Endothelial cell of umbilical vein (primary cell): ENCODE data around the gene CRISPLD2. TPM values are rescaled to one million over a fixed set of nuclear protein-coding genes. Genes with fewer than 3 reads are reported as not detected.

Experiments
- BruUV-seq: library from RNA; stranded (reverse); fragments of 400-500 nt; replicated peaks from 2 replicates; lab custom pipeline; 2021; lab: Mats Ljungman, UMichigan
- CTCF ChIA-PET: fragments of 300-600, 350-600 bp; sonication (Branson Sonifier 250); formaldehyde crosslinking; loops from one replicate; lab custom pipeline; 2021; ENCODE audit warnings: antibody characterized with exemption, inconsistent platforms; lab: Charles Lee
- POLR2A ChIA-PET: fragments of 300-600, 350-600 bp; sonication (Branson Sonifier 250); formaldehyde crosslinking; loops from one replicate; lab custom pipeline; 2021; ENCODE audit warnings: antibody characterized with exemption, inconsistent platforms; lab: Charles Lee
- DNase-seq: peaks from one replicate; pipeline ENCODE4 v3.0.0-alpha.2; 2011; ENCODE audit warnings: low read depth, low spot score
- FAIRE-seq: peaks from 2 replicates; lab custom pipeline; 2011; peaks lifted over from hg19 to GRCh38; lab: Jason Lieb, UNC
- H2AFZ ChIP-seq: 2 replicates; pipeline ENCODE4 v1.6.0; 2012; ENCODE audit warnings: low read depth, low read length, control low read depth, inconsistent platforms
- H3K27ac ChIP-seq: 2 replicates; pipeline ENCODE4 v1.5.1; 2011; ENCODE audit warnings: low read depth, mild to moderate bottlenecking, control low read depth, low read length, moderate library complexity; ENCODE audit not compliant: insufficient read depth
- H3K27me3 ChIP-seq, 2 experiments: 2 replicates each; pipeline versions ENCODE4 v1.6.0 to v1.6.1; 2011; ENCODE audit warnings: low read length in 2 of 2, mixed read lengths in 1 of 2; ENCODE audit not compliant: control insufficient read depth in 2 of 2, insufficient read depth in 2 of 2
- H3K36me3 ChIP-seq, 2 experiments: 2 replicates in 1 of 2; 3 replicates in 1 of 2; pipeline ENCODE4 v1.5.1; 2011; ENCODE audit warnings: low read length in 2 of 2, mild to moderate bottlenecking in 1 of 2, moderate library complexity in 1 of 2; ENCODE audit not compliant: control insufficient read depth in 2 of 2, insufficient read depth in 2 of 2; ENCODE audit errors: extremely low read depth in 1 of 2
- H3K4me1 ChIP-seq: 3 replicates; pipeline ENCODE4 v1.5.1; 2011; ENCODE audit warnings: mild to moderate bottlenecking, low read length; ENCODE audit not compliant: control insufficient read depth, insufficient read depth; ENCODE audit errors: extremely low read depth
- H3K4me2 ChIP-seq: 2 replicates; pipeline ENCODE4 v1.6.1; 2011; ENCODE audit warnings: low read length, control low read depth, mixed read lengths; ENCODE audit not compliant: insufficient read depth
- H3K4me3 ChIP-seq, 3 experiments: fragments of 200-600 bp in 1 of 3; sonication (generic), shearing (Covaris generic) in 1 of 3; replicated peaks in 1 of 3; 2 replicates each; pipeline ENCODE4 v1.5.1; 2011 to 2016; ENCODE audit warnings: control low read depth in 3 of 3, low read length in 3 of 3, mild to moderate bottlenecking in 2 of 3, inconsistent platforms in 1 of 3, low read depth in 1 of 3, moderate library complexity in 1 of 3; ENCODE audit not compliant: insufficient read depth in 1 of 3
- H3K79me2 ChIP-seq: 2 replicates; pipeline ENCODE4 v1.6.0; 2012; ENCODE audit warnings: low read length, inconsistent platforms; ENCODE audit not compliant: control insufficient read depth, insufficient read depth
- H3K9ac ChIP-seq: replicated peaks from 2 replicates; pipeline ENCODE3; 2011; ENCODE audit warnings: low read length, control low read depth; ENCODE audit not compliant: insufficient read depth; ENCODE audit errors: extremely low read depth
- H3K9me1 ChIP-seq: replicated peaks from 3 replicates; pipeline ENCODE4 v1.6.0; 2011; ENCODE audit warnings: mild to moderate bottlenecking, low read length; ENCODE audit not compliant: control insufficient read depth, insufficient read depth; ENCODE audit errors: extremely low read depth
- H3K9me3 ChIP-seq: replicated peaks from 2 replicates; pipeline ENCODE4 v1.5.1; 2012; ENCODE audit warnings: low read length, inconsistent platforms; ENCODE audit not compliant: control insufficient read depth, insufficient read depth
- H4K20me1 ChIP-seq: replicated peaks from 2 replicates; pipeline ENCODE3; 2011; ENCODE audit warnings: mild to moderate bottlenecking, low read length; ENCODE audit not compliant: control insufficient read depth, insufficient read depth; ENCODE audit errors: extremely low read depth
- CTCF ChIP-seq, 2 donors: IDR thresholded peaks; 1 replicate in 1 of 2; 2 replicates in 1 of 2; pipeline ENCODE4 v1.5.1; 2011; ENCODE audit warnings: low read length in 2 of 2, mild to moderate bottlenecking in 2 of 2, moderate library complexity in 2 of 2, control low read depth in 1 of 2, inconsistent platforms in 1 of 2, low read depth in 1 of 2; ENCODE audit not compliant: insufficient read depth in 1 of 2; ENCODE audit errors: extremely low read depth in 1 of 2
- EZH2 ChIP-seq: IDR thresholded peaks from 2 replicates; pipeline ENCODE4 v1.6.1; 2012; ENCODE audit warnings: borderline replicate concordance, low read depth, mild to moderate bottlenecking, moderate library complexity, low read length, inconsistent platforms; ENCODE audit not compliant: severe bottlenecking
- FOS ChIP-seq: IDR thresholded peaks from 2 replicates; pipeline ENCODE4 v1.6.1; 2011; ENCODE audit warnings: mild to moderate bottlenecking, low read length, moderate library complexity, borderline replicate concordance; ENCODE audit not compliant: insufficient read depth
- GATA2 ChIP-seq: IDR thresholded peaks from 2 replicates; pipeline ENCODE4 v1.7.0; 2011; ENCODE audit warnings: low read depth, mild to moderate bottlenecking, moderate library complexity, mixed read lengths, low read length; ENCODE audit not compliant: insufficient read length, insufficient read depth
- JUN ChIP-seq: IDR thresholded peaks from 2 replicates; pipeline ENCODE4 v1.6.1; 2011; ENCODE audit warnings: borderline replicate concordance, low read depth; ENCODE audit not compliant: insufficient read length, insufficient read depth
- MAX ChIP-seq: IDR thresholded peaks from 2 replicates; pipeline ENCODE4 v1.6.1; 2011; ENCODE audit not compliant: insufficient read depth, insufficient read length
- MYC ChIP-seq: IDR thresholded peaks from one replicate; pipeline ENCODE4 v1.6.1; 2011; ENCODE audit warnings: mild to moderate bottlenecking, low read depth, low read length
- POLR2A ChIP-seq: IDR thresholded peaks from 2 replicates; pipeline ENCODE4 v1.6.1; 2012; ENCODE audit warnings: low read depth, mild to moderate bottlenecking, control low read depth, low read length
- POLR2AphosphoS5 ChIP-seq: IDR thresholded peaks from 2 replicates; pipeline ENCODE4 v1.6.1; 2012; ENCODE audit warnings: low read depth, mild to moderate bottlenecking, control low read depth, low read length, moderate library complexity; ENCODE audit not compliant: insufficient read depth
- dilution Hi-C: fragments of 300-500 bp; cut with MboI; formaldehyde crosslinking; loops from one replicate; pipeline ENCODE4 v1.15.0; 2019; ENCODE audit warnings: low sequenced_read_pairs; ENCODE audit not compliant: extremely low pct_ligation_motif_present
- intact Hi-C: fragments of 100-400 bp; cut with micrococcal nuclease; formaldehyde crosslinking; loops from one replicate; pipeline ENCODE4 v1.10.0; 2022
- polyA plus RNA-seq, 4 experiments: library from polyadenylated mRNA; depleted of rRNA in 3 of 4; stranded (reverse) in 3 of 4; unstranded in 1 of 4; fragments of >200 nt; gene quantifications; 2 replicates each; pipeline versions ENCODE4 v1.2.1 to v1.2.3, GENCODE V29; 2011 to 2012; ENCODE audit warnings: missing spikeins in 1 of 4
- total RNA-seq: library from RNA; stranded (reverse); gene quantifications from 2 replicates; pipeline ENCODE4 v1.2.3, GENCODE V29; 2021

The CRISPLD2 gene
- total and polyA plus RNA-seq, 2 donors (not counting 3 experiments of a cell fraction or from before 2014, with no cell fraction given): 0.14 to 0.73 TPM

GRCh38 chr16:84803146-84803545 is 16.6 kb upstream of the CRISPLD2 start:
- Histone ChIP-seq H3K27me3 (no peaks in the 10 kb centered on the region), H3K27ac (no peak overlapping the region), H3K9me3 (no peaks in the 10 kb centered on the region), H4K20me1 (no peaks in the 10 kb centered on the region), H2AFZ (no peak overlapping the region), H3K9me1 (no peaks in the 10 kb centered on the region), H3K4me2 (no peak overlapping the region), H3K79me2 (no peaks in the 10 kb centered on the region), H3K9ac (no peak overlapping the region), H3K36me3 (no peaks in the 10 kb centered on the region), H3K4me1 (peaks cover 19% of the 10 kb centered on the region), H3K4me3 (no peak overlapping the region)
- dilution Hi-C loops: no loop called here
- FAIRE-seq (no peak), DNase-seq (no peak)
- intact Hi-C loops: no loop called here
- POLR2A ChIA-PET: no interaction called here
- no TSS peak for BruUV-seq
- TF ChIP-seq FOS (no peak), JUN (no peak), POLR2AphosphoS5 (no peak), MYC (no peak), MAX (no peak), POLR2A (no peak), CTCF (IDR thresholded peaks at IDR 0.05; ENCODE audit: extremely low read depth in 1 of 2, insufficient read depth in 1 of 2, low read depth in 1 of 2, low read length in 2 of 2) (no peak), EZH2 (no peak), GATA2 (no peak)
- CTCF ChIA-PET: no interaction called here
